Right ventricle myocardium superior (tissue), 1 donor: ENCODE results near the gene SGSM1. TPM values are rescaled to one million over a fixed set of nuclear protein-coding genes. Genes with fewer than 3 reads are reported as not detected.
A peak's percentile ranks its signal among the peaks of the same experiment; 100 is the strongest.

Experiments
- ATAC-seq: fragments of 200-7000 bp; cut with Tn5 transposase; one replicate; pipeline ENCODE4 v1.9.1; 2020; ENCODE audit warnings: mild to moderate bottlenecking; ENCODE audit not compliant: poor library complexity
- DNase-seq: peaks from one replicate; pipeline ENCODE4 v3.0.0-alpha.2; 2020
- intact Hi-C: fragments of 100-400 bp; cut with DNase I; formaldehyde crosslinking; loops from one replicate; pipeline ENCODE4 v1.11.2; 2022
- total RNA-seq: library from RNA; stranded (reverse); fragmentation: NEBNext Ultra II Directional; extraction: Animal tissue kit (Norgen Biotek cat#: 25700); gene quantifications from one replicate; pipeline ENCODE4 v1.2.1, GENCODE V29; 2021
- donor health status: DM: no; HTN: yes; CAD: no; lungs with severe emphysema.

SGSM1 gene
- total RNA-seq, 1 donor from 2014 or later: 9.2 TPM

DNA sequence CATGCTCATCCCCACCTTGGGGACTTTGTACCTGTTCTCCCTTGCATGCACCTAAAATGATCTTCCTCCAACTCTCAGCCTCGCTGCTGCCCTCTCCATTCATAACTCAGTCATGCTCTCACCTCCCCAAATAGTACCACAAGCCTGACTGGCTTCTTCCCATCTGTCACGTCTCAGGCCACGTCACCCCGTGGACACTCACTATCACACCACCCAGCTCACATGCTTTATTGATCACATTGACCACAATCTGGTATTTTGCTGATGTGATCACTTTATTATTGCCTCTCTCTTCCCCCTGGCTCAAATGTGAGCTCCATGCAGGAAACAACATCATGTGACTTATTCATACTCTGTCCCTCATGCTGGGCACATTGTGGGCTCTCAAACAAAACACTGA, 9.2 kb upstream of the SGSM1 start:
- ATAC-seq (no peak), DNase-seq (no peak)
- intact Hi-C loops: no loop called here

DNA sequence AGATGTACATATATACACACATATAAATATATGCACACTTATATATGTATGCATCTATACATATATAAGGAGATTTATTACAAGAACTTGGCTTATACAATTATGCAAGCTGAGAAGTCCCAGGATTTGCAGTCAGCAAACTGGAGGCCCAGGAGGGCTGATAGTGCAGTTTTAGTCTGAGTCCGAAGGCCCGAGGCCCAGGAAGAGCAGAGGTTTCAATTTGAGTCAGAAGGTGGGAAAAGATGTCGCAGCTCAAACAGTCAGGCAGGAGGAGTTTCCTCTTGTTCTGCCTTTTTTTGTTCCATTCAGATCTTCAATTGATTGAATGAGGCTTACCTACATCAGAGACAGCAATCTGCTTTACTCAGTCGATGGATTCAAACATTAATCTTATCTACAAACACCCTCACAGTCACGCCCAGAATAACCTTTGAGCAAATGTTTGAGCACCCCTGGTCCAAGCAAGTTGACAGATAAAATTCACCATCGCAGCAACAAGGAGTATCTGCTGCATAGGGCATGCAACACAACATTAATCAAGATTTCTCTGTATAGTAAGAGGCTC, 4.0 kb upstream of the SGSM1 start:
- DNase-seq (no peak), ATAC-seq (no peak)
- intact Hi-C loops: no loop called here

DNA sequence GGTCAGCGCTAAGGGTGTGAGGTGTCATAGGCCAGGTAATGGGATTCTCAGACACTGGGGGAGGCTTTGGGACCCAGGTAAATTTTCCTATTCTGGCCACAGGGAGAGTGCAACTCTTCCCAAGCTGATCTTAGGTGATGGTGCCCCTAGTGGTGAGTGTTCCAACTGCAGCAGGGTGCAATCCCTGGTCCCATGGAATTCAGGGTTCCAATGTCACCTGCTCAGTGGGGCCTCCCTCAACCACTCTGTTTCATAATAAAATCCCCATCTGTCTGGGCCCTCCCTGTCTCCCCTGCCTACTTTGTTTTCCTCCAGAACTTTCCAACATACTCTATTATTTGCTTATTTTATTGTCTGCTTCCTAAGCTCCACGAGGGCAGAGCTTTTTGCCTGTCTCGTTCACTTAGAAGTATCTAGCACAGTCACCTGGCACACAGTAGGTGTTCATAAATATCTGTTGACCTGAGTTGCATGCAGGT, 2.9 kb upstream of the SGSM1 start:
- ATAC-seq (no peak), DNase-seq (peak; percentile 53)
- intact Hi-C loops: no loop called here

GRCh38 chr22:24806663-24807001, 621 bp downstream of the SGSM1 start:
- ATAC-seq: no peak
- no peak for DNase-seq
- intact Hi-C loops: no loop called here

DNA sequence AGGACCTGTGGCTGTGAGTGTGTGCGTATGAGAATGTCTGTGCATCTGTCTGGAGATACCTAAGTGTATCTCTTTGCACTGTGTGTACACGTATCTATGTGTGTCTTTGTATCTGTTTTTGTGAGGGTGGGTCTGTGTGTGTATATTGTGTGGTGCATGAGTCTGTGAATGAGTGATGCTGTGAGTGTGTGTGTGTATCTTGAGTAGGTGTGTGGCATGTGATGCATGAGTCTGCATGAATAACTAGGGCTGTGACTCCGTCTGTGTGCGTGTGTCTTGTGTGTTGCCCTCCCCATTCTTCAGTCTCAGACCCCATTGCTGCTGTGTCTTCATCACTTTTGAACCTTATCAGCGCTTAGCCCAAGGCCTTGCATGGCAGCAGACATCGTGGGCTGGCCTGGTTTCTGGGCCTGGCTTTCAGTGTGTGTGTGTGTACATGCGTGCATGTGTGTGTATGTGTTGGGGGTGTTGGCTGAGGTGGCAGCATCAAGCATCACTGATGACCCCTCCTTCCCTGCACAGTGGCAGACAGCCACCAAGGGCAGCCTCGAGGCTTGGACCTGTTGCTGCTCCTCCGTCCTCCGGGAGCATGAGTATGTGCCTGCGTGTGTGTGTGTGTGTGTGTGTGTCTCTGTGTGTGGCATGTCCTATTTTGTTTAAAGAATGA, 1.4 kb downstream of the SGSM1 start:
- intact Hi-C loops: no loop called here
- DNase-seq: no peak
- no peak for ATAC-seq

GRCh38 chr22:24809331-24809730, 3.3 kb downstream of the SGSM1 start:
- ATAC-seq: peak; percentile 6
- DNase-seq: peak; percentile 51
- intact Hi-C loops: no loop called here

DNA sequence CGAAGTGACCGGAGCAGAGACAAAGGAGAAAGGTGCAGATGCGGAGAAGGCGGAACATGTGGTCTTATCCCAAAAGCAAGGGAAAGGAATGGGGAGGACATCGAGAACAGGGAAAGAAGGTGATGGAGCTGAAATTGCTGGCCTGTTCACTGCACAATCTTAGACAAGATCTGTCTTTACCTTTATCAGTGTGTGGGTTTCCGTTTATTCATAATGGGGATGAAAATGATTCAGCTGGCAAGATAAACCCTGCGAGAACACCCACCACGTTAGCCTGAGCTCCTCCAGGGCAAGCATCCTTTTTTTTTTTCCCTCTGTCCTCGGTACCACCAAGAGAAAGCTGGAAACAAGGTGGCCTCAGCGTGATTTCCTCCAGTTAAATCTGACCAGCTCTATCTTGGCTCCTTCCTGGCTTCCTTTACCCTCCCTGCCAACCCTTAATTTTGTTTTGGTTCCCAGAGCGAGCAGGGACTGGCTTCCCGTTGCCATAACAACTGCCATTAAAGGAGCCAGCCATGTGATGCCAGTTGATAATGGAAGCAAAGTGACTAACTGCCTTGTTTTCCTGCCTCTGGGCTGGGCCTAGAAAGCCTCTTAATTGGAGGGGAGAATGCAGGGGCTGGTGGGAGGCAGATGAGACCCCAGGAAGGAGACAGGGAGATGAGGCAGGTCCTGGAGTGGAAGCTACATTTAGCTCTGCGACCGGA, 4.2 kb downstream of the SGSM1 start:
- intact Hi-C loops: no loop called here
- no peak for ATAC-seq
- peak; percentile 9 for DNase-seq

- no peak for ATAC-seq
- peak; percentile 10 for DNase-seq
- intact Hi-C loops: no loop called here
Observed at GRCh38 chr22:24812950-24813775, 7.2 kb downstream of the SGSM1 start.

GRCh38 chr22:24813861-24814770, 8.1 kb downstream of the SGSM1 start:
- DNase-seq: peak; percentile 9
- ATAC-seq: no peak
- intact Hi-C loops: no loop called here

- ATAC-seq: no peak
- intact Hi-C loops: no loop called here
- peak; percentile 9 for DNase-seq
Observed at GRCh38 chr22:24816806-24817205, 10.8 kb downstream of the SGSM1 start.

GRCh38 chr22:24819487-24819886, 13.5 kb downstream of the SGSM1 start:
- intact Hi-C loops: no loop called here
- DNase-seq (no peak), ATAC-seq (no peak)

GRCh38 chr22:24819911-24820461, 14.0 kb downstream of the SGSM1 start:
- peak; percentile 79 for DNase-seq
- ATAC-seq: peak; percentile 95
- intact Hi-C loops: no loop called here

GRCh38 chr22:24822471-24822870, 16.5 kb downstream of the SGSM1 start:
- DNase-seq: peak; percentile 25
- ATAC-seq: no peak
- intact Hi-C loops: no loop called here

GRCh38 chr22:24823787-24824186, 17.8 kb downstream of the SGSM1 start:
- peak; percentile 23 for DNase-seq
- intact Hi-C loops: no loop called here
- no peak for ATAC-seq

- ATAC-seq: no peak
- peak; percentile 2 for DNase-seq
- intact Hi-C loops: no loop called here
Observed at GRCh38 chr22:24824250-24824649, 18.2 kb downstream of the SGSM1 start.

DNA sequence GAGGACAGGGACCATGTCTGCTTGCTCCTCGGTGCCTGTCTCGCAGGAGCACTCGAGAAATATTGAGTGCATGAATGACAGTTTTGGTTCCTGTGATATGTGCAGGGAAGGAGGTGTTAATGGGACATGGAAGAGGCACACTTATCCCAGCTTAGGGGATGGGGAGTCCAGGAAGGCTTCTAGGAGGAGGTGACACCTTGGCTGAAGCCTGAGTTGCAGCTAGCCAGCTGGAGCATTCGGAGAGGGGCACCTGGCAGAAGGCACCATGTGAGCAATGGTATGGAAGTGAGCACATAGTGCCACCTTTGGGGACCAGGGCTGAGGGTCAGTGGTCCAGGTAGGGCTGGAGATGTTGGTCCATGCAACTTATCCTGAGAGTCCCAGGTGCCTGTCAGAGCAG, 18.9 kb downstream of the SGSM1 start:
- DNase-seq (peak; percentile 1), ATAC-seq (no peak)
- intact Hi-C loops: no loop called here

DNA sequence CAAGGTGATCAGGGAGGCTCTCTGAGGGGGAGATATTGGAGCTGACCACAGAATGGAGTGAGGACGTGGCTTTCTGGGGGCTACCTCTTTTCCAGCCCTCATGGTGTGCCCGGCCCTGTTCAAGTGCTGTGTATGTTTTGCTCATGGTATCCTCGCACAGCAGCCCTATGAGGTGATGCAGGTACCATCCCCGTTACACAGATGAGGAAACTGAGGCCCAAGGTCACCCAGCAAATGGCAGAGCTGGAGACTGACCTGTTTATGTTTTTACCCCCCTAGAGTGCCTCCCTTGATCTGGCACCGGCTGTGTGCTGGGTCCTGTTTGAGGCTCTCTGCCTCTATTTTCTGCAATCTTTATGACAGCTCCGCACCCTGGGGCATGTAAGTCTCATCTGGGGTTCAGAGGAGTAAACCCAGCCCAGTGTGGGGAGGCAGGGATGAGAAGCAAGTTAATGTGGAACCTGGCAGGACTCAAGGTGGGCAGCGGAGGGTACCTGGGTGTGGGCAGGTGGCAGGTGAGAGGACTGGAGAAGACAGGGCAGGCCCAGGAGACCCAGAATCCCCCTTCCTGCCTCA, 20.8 kb downstream of the SGSM1 start:
- peak; percentile 13 for DNase-seq
- intact Hi-C loops: no loop called here
- ATAC-seq: no peak

GRCh38 chr22:24827296-24827695, 21.3 kb downstream of the SGSM1 start:
- DNase-seq (peak; percentile 11), ATAC-seq (no peak)
- intact Hi-C loops: no loop called here
